ENCODE results near the gene APCDD1L. TPM values are rescaled to one million over a fixed set of nuclear protein-coding genes. Genes with fewer than 3 reads are reported as not detected.

Gene APCDD1L
- total and polyA plus RNA-seq, 2 of the 8 experiments (the other 6 are each of a cell fraction or from before 2014, with no cell fraction given), result 0.83 to 3.1 TPM

GRCh38 chr20:58433029-58433647 lies 82.1 kb downstream of the APCDD1L start:
- CTCF ChIA-PET (ENCODE audit: partially characterized antibody), result interaction anchor here (0.9 to 2.6 kb wide), 7 partner anchors 8 to 223 kb away, joined by 3 to 12 read pairs (median 4); no protein-coding TSS in a partner anchor
- H3K4me2 ChIP-seq (ENCODE audit: insufficient read depth in 1 of 2, low read depth in 2 of 2, low read length in 2 of 2), result no peak overlapping the region
- FAIRE-seq, result no peak
- TF ChIP-seq TAF1 (IDR thresholded peaks at IDR 0.05; ENCODE audit: low read depth, low read length) (no peak), CTBP2 (IDR thresholded peaks at IDR 0.05; ENCODE audit: borderline replicate concordance, insufficient read depth, insufficient read length, low read length) (no peak), GABPA (IDR thresholded peaks at IDR 0.05; ENCODE audit: borderline replicate concordance, insufficient read depth, low read length) (no peak), NRF1 (IDR thresholded peaks at IDR 0.05; ENCODE audit: low read depth, low read length) (no peak), KDM5A (IDR thresholded peaks at IDR 0.05; ENCODE audit: low read length) (no peak), SIRT6 (IDR thresholded peaks at IDR 0.05; ENCODE audit: low read length) (no peak), SP4 (IDR thresholded peaks at IDR 0.05; ENCODE audit: low read length) (no peak), HDAC2 (IDR thresholded peaks at IDR 0.05; ENCODE audit: borderline replicate concordance in 1 of 2, low read depth in 2 of 2, low read length in 2 of 2) (no peak), RXRA (IDR thresholded peaks at IDR 0.05; ENCODE audit: insufficient read depth, low read depth, low read length) (no peak), EZH2 (IDR thresholded peaks at IDR 0.05; ENCODE audit: low read depth, low read length, severe bottlenecking) (no peak), KDM1A (IDR thresholded peaks at IDR 0.05; ENCODE audit: borderline replicate concordance, low read length) (no peak), RBBP5 (IDR thresholded peaks at IDR 0.05; ENCODE audit: borderline replicate concordance, low read depth, low read length) (no peak), CHD1 (IDR thresholded peaks at IDR 0.05; ENCODE audit: low read depth, low read length) (no peak)

More at GRCh38 chr20:58433029-58433647, 82.1 kb downstream of the APCDD1L start:
- Histone ChIP-seq H3K14ac (ENCODE audit: insufficient read length) (no peak overlapping the region), H3K4ac (replicated peaks; ENCODE audit: insufficient read length, low read depth, low read length) (no peak overlapping the region), H3K18ac (ENCODE audit: extremely low read depth, low read length) (no peak overlapping the region; the same call in 1 of the 2 replicates), H3K9ac (replicated peaks in 1 of 4; ENCODE audit: extremely low read depth in 1 of 4, low read depth in 3 of 4, low read length in 3 of 4) (no peak overlapping the region), H4K8ac (ENCODE audit: extremely low read depth, insufficient read depth, low read length) (no peak overlapping the region), H2BK15ac (ENCODE audit: low read length) (no peak overlapping the region), H3K4me1 (replicated peaks in 1 of 4; ENCODE audit: control insufficient read depth in 3 of 4, insufficient read depth in 4 of 4, low read length in 3 of 4) (peaks cover 0 to 18% (median 7%) of the 10 kb centered on the region in 4 experiments; a peak in 4 of 7 replicates), H3K36me3 (ENCODE audit: control insufficient read depth in 2 of 4, insufficient read depth in 4 of 4, low read length in 3 of 4) (peaks cover 0 to 7% (median 0%) of the 10 kb centered on the region in 4 experiments; a peak in 1 of 8 replicates), H3K56ac (replicated peaks; ENCODE audit: insufficient read length, low read depth, low read length) (no peak overlapping the region), H2BK120ac (replicated peaks; ENCODE audit: low read depth, low read length) (no peak overlapping the region), H3K23me2 (ENCODE audit: low read depth, low read length) (no peaks in the 10 kb centered on the region), H3K79me1 (ENCODE audit: low read depth, low read length) (peaks cover 6% of the 10 kb centered on the region), H4K91ac (replicated peaks; ENCODE audit: insufficient read length, low read length) (no peak overlapping the region), H2BK5ac (ENCODE audit: low read depth, low read length) (no peak overlapping the region), H2AK5ac (ENCODE audit: low read depth, low read length) (no peak overlapping the region), H4K5ac (ENCODE audit: insufficient read length, low read depth, low read length) (no peak overlapping the region), H2BK12ac (ENCODE audit: low read depth, low read length) (no peak overlapping the region), H4K20me1 (replicated peaks in 1 of 2; ENCODE audit: control insufficient read depth in 1 of 2, insufficient read depth in 2 of 2, low read length in 2 of 2) (peaks cover 0 to 2% of the 10 kb centered on the region in 2 experiments), H3K23ac (ENCODE audit: insufficient read length) (no peak overlapping the region), H2AFZ (ENCODE audit: low read length) (no peak overlapping the region), H3K79me2 (ENCODE audit: control insufficient read depth in 1 of 2, insufficient read depth in 2 of 2, low read length in 2 of 2) (peaks cover 13 to 86% of the 10 kb centered on the region in 2 experiments; a peak in 3 of 4 replicates), H3K9me3 (ENCODE audit: insufficient read depth in 2 of 2, low read depth in 1 of 2, low read length in 1 of 2) (no peaks in the 10 kb centered on the region), H3K27me3 (replicated peaks in 1 of 4; ENCODE audit: control insufficient read depth in 3 of 4, extremely low read depth in 1 of 4, insufficient read depth in 3 of 4, low read length in 3 of 4) (no peaks in the 10 kb centered on the region), H2BK20ac (ENCODE audit: low read length) (no peak overlapping the region), H3K27ac (ENCODE audit: low read depth, low read length) (no peak overlapping the region), H3K4me3 (ENCODE audit: extremely low read depth in 1 of 4, insufficient read depth in 2 of 4, low read depth in 3 of 4, low read length in 4 of 4) (no peak overlapping the region)
- WGBS, 2 experiments (ENCODE audit: extremely low coverage in 1 of 2, insufficient coverage in 1 of 2, insufficient read length in 1 of 2, insufficient replicate concordance in 2 of 2, low coverage in 1 of 2, low lambda C conversion rate in 2 of 2, missing lambda C conversion rate in 1 of 2), result 89% methylated on average over 2 of the region's 2 CpGs; no CpG with 5 or more reads in 1 of the 2 experiments
- DNase-seq (ENCODE audit: low read depth in 1 of 2, low spot score in 2 of 2), result no peak
- POLR2A ChIA-PET (ENCODE audit: partially characterized antibody), result interaction anchor here (1.0 to 2.0 kb wide), 2 partner anchors 9 to 17 kb away, joined by 3 to 8 read pairs; no protein-coding TSS in a partner anchor
